Fibroblast of lung (primary cell): ENCODE measurements around the gene FGFBP3. TPM values are rescaled to one million over a fixed set of nuclear protein-coding genes. Genes with fewer than 3 reads are reported as not detected.
A peak's percentile ranks its signal among the peaks of the same experiment; 100 is the strongest.

Experiments used
- DNase-seq, 2 donors: peaks; one replicate each; pipeline versions ENCODE4 v3.0.0 to v3.0.0-alpha.2; 2010; ENCODE audit warnings: low read depth in 2 of 2
- H2AFZ ChIP-seq: 2 replicates; pipeline ENCODE4 v1.5.1; 2012; ENCODE audit warnings: low read length, control low read depth, inconsistent platforms
- H3K27ac ChIP-seq: 2 replicates; pipeline ENCODE4 v1.5.1; 2011; ENCODE audit warnings: low read length, control low read depth; ENCODE audit not compliant: insufficient read depth
- H3K27me3 ChIP-seq: 2 replicates; pipeline ENCODE4 v1.5.1; 2011; ENCODE audit warnings: mild to moderate bottlenecking, low read length; ENCODE audit not compliant: control insufficient read depth, insufficient read depth
- H3K36me3 ChIP-seq: 2 replicates; pipeline ENCODE4 v1.5.1; 2011; ENCODE audit warnings: low read length; ENCODE audit not compliant: control insufficient read depth, insufficient read depth
- H3K4me1 ChIP-seq: 2 replicates; pipeline ENCODE4 v1.5.1; 2011; ENCODE audit warnings: low read length; ENCODE audit not compliant: control insufficient read depth, insufficient read depth; ENCODE audit errors: extremely low read depth
- H3K4me2 ChIP-seq: 2 replicates; pipeline ENCODE4 v1.5.1; 2011; ENCODE audit warnings: low read length, control low read depth; ENCODE audit not compliant: insufficient read depth; ENCODE audit errors: extremely low read depth
- H3K4me3 ChIP-seq, 4 experiments: fragments of 200-600 bp in 1 of 4; sonication (generic) in 1 of 4; replicated peaks in 1 of 4; 2 replicates each; pipeline ENCODE4 v1.5.1; 2011 to 2016; ENCODE audit warnings: low read length in 4 of 4, low read depth in 3 of 4, mild to moderate bottlenecking in 3 of 4, control low read depth in 2 of 4, inconsistent platforms in 1 of 4, mixed read lengths in 1 of 4; ENCODE audit not compliant: insufficient read depth in 1 of 4; ENCODE audit errors: control extremely low read depth in 1 of 4
- H3K79me2 ChIP-seq: 2 replicates; pipeline ENCODE4 v1.5.1; 2012; ENCODE audit warnings: mild to moderate bottlenecking, low read length, inconsistent platforms; ENCODE audit not compliant: control insufficient read depth, insufficient read depth
- H3K9ac ChIP-seq: 2 replicates; pipeline ENCODE4 v1.5.1; 2011; ENCODE audit warnings: mild to moderate bottlenecking, low read length, control low read depth; ENCODE audit not compliant: insufficient read depth
- H3K9me3 ChIP-seq: 2 replicates; pipeline ENCODE4 v1.5.1; 2012; ENCODE audit warnings: low read depth, low read length; ENCODE audit not compliant: control insufficient read depth, insufficient read depth
- H4K20me1 ChIP-seq: 2 replicates; pipeline ENCODE4 v1.5.1; 2011; ENCODE audit warnings: low read length; ENCODE audit not compliant: control insufficient read depth, insufficient read depth; ENCODE audit errors: extremely low read depth
- EZH2 ChIP-seq: IDR thresholded peaks from 2 replicates; pipeline ENCODE4 v1.5.1; 2012; ENCODE audit warnings: low read length, control low read depth, mild to moderate bottlenecking; ENCODE audit errors: missing control alignments
- polyA plus RNA-seq, 2 donors: library from polyadenylated mRNA; depleted of rRNA in 1 of 2; stranded (reverse) in 1 of 2; unstranded in 1 of 2; fragments of >200 nt; gene quantifications; 2 replicates each; pipeline ENCODE4 v1.2.1, GENCODE V29; 2011 to 2012; ENCODE audit warnings: missing spikeins in 1 of 2
- total RNA-seq: library from RNA; depleted of rRNA; stranded (reverse); fragments of >200 nt; gene quantifications from 2 replicates; pipeline ENCODE4 v1.2.1, GENCODE V29; 2014
- TF ChIP-seq, protein P1 (sequence below), 2 donors: IDR thresholded peaks in 1 of 2; conservative IDR thresholded peaks in 1 of 2; 1 replicate in 1 of 2; 2 replicates in 1 of 2; pipeline ENCODE4 v1.5.1; 2011 to 2012; ENCODE audit warnings: low read length in 2 of 2, control low read depth in 1 of 2, inconsistent platforms in 1 of 2, low read depth in 1 of 2, mild to moderate bottlenecking in 1 of 2

FGFBP3 gene
- total and polyA plus RNA-seq, 2 donors (not counting 1 experiment from before 2014, with no cell fraction given): 0.25 to 0.50 TPM

DNA sequence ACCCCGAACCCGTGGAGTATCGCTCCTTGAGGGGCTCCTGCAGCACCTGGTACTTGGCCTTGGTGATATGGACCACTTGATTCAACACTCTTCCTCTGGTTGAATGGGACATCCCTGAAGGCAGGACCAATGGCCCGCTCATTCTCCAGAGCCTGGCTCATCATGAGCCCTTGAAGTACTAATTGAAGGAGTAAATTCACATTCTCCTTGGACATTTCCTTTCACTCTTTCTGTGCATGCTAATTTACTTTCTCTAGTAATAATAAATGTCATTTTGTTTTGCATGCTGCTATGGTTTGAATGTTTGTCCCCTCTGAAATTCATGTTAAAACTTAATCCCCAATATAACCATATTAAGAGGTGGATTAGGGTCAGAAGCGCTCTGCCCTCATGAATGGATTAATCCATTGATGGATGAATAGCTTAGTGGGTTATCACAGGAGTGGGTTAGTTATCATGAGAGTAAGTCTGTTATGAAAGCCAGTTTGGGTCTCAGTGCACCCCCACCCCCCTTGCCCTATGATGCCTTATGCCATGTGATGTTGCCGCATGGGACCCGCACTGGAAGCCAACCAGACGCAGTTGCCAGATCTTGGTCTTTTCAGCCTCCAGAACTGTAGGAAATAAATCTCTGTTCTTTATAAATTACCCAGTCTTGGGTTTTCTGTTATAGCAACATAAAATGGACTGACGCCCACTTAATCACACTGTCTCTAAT is 23.8 kb downstream of the FGFBP3 start:
- H3K9ac ChIP-seq: no peak overlapping the region

DNA sequence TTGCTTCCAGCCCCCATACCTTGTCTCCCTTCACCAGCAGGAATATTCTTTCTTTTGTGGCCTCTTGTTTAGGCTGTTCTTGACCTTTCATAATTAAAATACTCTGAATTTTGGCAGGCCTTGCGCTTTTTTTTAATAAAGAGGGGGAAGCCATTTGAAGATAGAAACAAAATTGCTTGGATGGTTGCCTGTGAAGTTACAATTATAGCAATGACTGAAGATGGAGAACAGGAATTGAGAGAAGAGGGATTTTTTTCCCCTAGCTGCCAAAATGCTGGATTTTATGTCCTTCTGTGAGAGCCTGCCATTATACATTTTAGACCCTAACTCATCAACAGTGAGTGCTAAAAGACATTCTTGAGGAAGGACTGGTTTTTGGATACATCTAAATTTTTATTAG is 24.8 kb downstream of the FGFBP3 start:
- peaks cover 8% of the 10 kb centered on the region for H3K4me1 ChIP-seq
- no peak overlapping the region for H3K27ac ChIP-seq
- no peaks in the 10 kb centered on the region for H4K20me1 ChIP-seq
- H3K4me3 ChIP-seq: no peak overlapping the region
- H3K36me3 ChIP-seq: no peaks in the 10 kb centered on the region
- DNase-seq: no peak
- no peaks in the 10 kb centered on the region for H3K27me3 ChIP-seq
- H3K4me2 ChIP-seq: no peak overlapping the region
- H3K9me3 ChIP-seq: no peaks in the 10 kb centered on the region
- no peaks in the 10 kb centered on the region for H3K79me2 ChIP-seq
- no peak overlapping the region for H2AFZ ChIP-seq
- TF ChIP-seq, protein P1, sequence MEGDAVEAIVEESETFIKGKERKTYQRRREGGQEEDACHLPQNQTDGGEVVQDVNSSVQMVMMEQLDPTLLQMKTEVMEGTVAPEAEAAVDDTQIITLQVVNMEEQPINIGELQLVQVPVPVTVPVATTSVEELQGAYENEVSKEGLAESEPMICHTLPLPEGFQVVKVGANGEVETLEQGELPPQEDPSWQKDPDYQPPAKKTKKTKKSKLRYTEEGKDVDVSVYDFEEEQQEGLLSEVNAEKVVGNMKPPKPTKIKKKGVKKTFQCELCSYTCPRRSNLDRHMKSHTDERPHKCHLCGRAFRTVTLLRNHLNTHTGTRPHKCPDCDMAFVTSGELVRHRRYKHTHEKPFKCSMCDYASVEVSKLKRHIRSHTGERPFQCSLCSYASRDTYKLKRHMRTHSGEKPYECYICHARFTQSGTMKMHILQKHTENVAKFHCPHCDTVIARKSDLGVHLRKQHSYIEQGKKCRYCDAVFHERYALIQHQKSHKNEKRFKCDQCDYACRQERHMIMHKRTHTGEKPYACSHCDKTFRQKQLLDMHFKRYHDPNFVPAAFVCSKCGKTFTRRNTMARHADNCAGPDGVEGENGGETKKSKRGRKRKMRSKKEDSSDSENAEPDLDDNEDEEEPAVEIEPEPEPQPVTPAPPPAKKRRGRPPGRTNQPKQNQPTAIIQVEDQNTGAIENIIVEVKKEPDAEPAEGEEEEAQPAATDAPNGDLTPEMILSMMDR (conservative IDR thresholded peaks at IDR 0.05 in 1 of 2, IDR thresholded peaks at IDR 0.05 in 1 of 2; ENCODE audit: low read depth in 1 of 2, low read length in 2 of 2): no peak
- TF ChIP-seq EZH2: no peak
- no peak overlapping the region for H3K9ac ChIP-seq

More for the DNA sequence above, 23.8 kb downstream of the FGFBP3 start:
- H3K4me3 ChIP-seq: no peak overlapping the region
- no peak overlapping the region for H3K27ac ChIP-seq
- H3K27me3 ChIP-seq: no peaks in the 10 kb centered on the region
- H2AFZ ChIP-seq: no peak overlapping the region
- H3K79me2 ChIP-seq: no peaks in the 10 kb centered on the region
- DNase-seq: no peak
- no peak for TF ChIP-seq EZH2
- TF ChIP-seq, protein P1 (conservative IDR thresholded peaks at IDR 0.05 in 1 of 2, IDR thresholded peaks at IDR 0.05 in 1 of 2; ENCODE audit: low read depth in 1 of 2, low read length in 2 of 2): no peak
- no peaks in the 10 kb centered on the region for H4K20me1 ChIP-seq
- no peak overlapping the region for H3K4me2 ChIP-seq
- H3K4me1 ChIP-seq: peaks cover 8% of the 10 kb centered on the region
- no peaks in the 10 kb centered on the region for H3K36me3 ChIP-seq
- H3K9me3 ChIP-seq: no peaks in the 10 kb centered on the region

DNA sequence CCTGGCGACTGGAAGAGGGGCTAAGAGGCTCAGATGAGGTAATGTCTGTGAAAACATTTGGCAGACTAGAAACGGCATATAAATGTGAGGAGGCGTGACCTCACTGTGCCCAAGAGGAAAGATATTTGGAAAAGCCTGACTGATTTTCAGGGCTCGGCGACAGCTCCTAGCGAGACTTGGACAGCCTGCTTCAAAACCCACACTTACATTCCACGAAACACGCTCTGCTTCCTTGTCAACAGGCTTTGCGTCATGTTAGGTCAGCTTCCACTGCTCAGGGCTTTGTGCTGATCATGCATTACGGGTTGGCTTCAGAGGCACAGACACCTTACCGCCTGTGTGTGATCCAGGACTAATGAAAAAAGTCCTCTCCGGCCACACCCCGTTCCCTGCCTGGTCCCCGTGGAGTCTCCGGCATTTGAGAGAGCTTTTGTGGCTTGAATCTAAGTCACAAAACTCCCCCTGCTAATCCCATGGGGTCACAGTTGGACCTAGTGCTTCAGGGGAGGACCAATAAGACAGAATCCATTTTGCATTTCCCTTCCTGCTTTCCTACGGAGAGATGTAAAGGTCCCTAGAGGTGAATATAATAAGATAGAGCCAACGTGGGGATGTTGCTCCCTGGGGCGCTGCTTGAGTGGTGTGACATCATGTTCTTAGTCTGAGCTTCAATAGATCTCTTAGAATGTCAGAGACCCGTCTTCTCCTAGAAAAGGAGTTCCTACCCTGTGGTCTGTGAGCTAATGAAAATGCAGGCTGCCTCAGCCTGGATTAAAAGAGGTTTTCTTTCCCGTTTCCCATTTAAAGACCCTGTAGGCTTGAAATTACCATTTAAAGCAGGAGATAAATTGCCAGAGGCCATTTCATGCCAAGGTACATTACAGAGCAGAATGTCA is 25.5 kb downstream of the FGFBP3 start:
- Histone ChIP-seq H3K27me3 (no peaks in the 10 kb centered on the region), H3K4me1 (peaks cover 8% of the 10 kb centered on the region), H3K9me3 (no peaks in the 10 kb centered on the region), H4K20me1 (no peaks in the 10 kb centered on the region), H3K79me2 (no peaks in the 10 kb centered on the region), H2AFZ (peak overlapping the region; percentile 35), H3K4me3 (no peak overlapping the region), H3K4me2 (peak overlapping the region; percentile 42), H3K9ac (no peak overlapping the region), H3K36me3 (no peaks in the 10 kb centered on the region), H3K27ac (no peak overlapping the region)
- DNase-seq: peak; percentile 61 to 80
- TF ChIP-seq, protein P1 (conservative IDR thresholded peaks at IDR 0.05 in 1 of 2, IDR thresholded peaks at IDR 0.05 in 1 of 2; ENCODE audit: low read depth in 1 of 2, low read length in 2 of 2): no peak
- TF ChIP-seq EZH2: no peak
